ENCODE data around the gene HELZ2. TPM values are rescaled to one million over a fixed set of nuclear protein-coding genes. Genes with fewer than 3 reads are reported as not detected.

Gene HELZ2
- total and polyA plus RNA-seq, 3 donors from 2014 or later: 7.1 to 22.9 (median 13.5) TPM

DNA sequence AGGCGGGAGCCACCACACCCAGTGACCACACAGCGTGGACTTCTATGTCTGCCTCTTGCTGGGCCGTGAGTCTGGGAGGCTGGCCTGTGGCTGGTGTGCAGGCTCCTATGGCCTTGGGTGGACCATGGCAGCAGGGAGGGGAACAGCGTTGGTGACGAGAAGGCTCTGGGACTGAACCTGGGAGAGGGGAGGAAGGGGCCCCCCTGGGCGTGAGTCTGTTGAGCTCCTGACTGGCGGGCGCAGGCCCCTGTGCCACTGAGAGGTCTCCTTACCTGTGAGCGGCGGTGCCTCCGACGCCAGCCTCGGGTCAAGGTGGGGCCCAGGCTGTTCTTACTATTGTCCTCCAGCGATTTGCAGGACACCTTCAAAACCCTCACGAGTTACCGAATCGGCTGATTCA is 12.8 kb upstream of the HELZ2 start:
- intact Hi-C loops (cut with DNase I; ENCODE audit: low total_unique reads): no loop called here
- Histone ChIP-seq H3K4me1 (no peaks in the 10 kb centered on the region), H3K27ac (no peak overlapping the region), H3K36me3 (ENCODE audit: low read depth, missing control alignments) (no peaks in the 10 kb centered on the region), H3K9me3 (no peaks in the 10 kb centered on the region), H3K27me3 (no peaks in the 10 kb centered on the region), H3K4me3 (no peak overlapping the region)
- no peak for TF ChIP-seq POLR2A (IDR thresholded peaks at IDR 0.05)
- TF ChIP-seq, protein P1, sequence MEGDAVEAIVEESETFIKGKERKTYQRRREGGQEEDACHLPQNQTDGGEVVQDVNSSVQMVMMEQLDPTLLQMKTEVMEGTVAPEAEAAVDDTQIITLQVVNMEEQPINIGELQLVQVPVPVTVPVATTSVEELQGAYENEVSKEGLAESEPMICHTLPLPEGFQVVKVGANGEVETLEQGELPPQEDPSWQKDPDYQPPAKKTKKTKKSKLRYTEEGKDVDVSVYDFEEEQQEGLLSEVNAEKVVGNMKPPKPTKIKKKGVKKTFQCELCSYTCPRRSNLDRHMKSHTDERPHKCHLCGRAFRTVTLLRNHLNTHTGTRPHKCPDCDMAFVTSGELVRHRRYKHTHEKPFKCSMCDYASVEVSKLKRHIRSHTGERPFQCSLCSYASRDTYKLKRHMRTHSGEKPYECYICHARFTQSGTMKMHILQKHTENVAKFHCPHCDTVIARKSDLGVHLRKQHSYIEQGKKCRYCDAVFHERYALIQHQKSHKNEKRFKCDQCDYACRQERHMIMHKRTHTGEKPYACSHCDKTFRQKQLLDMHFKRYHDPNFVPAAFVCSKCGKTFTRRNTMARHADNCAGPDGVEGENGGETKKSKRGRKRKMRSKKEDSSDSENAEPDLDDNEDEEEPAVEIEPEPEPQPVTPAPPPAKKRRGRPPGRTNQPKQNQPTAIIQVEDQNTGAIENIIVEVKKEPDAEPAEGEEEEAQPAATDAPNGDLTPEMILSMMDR (IDR thresholded peaks at IDR 0.05): no peak
- 95 to 100% methylated on average over 9 to 17 of the region's 17 CpGs for whole genome bisulfite sequencing, 2 donors
- DNase-seq: no peak

DNA sequence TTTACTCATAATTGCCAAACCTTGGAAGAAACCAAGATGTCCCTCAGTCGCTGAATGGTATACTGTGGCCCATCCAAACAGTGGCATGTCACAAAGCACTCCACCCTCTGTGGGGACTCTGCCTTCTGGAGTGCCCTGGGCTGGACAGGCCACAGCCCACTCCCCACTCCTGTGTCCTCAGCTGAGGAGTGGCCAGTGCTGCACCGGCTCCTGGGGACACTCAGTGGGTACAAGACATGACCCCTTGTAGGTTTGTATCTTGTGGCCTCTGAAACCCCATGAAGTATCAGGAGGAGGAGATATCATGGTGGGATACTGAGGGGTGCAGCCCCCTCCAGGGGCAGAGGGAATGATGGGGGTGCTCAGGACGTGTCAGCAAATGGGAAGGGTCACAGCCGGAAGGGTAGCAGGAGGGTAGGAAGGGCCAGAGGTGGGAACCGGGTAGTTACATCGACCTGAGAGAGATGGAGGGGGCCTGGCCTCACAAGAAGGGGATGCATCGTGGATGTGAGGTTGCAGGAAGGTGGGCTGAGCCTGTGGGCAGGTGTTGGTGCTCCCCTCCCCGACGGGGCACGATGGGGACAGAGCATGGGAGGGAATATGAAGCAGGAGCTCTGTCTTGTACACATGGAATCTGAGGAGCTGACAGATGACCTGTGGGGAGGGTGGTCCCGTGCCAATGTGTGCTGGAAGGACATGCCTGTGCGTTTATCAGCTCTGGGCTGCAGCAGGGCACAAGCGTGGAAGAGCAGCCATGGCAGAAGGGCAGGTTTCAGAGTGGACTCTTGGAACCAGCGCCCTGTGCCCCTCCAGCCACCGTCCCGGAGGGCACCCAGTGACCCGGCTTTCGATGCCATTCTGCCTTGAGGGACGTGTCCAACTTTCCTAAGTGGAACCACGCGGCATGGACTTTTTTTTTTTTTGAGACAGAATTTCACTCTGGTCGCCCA is 11.9 kb upstream of the HELZ2 start:
- H3K36me3 ChIP-seq (ENCODE audit: low read depth, missing control alignments): no peaks in the 10 kb centered on the region

DNA sequence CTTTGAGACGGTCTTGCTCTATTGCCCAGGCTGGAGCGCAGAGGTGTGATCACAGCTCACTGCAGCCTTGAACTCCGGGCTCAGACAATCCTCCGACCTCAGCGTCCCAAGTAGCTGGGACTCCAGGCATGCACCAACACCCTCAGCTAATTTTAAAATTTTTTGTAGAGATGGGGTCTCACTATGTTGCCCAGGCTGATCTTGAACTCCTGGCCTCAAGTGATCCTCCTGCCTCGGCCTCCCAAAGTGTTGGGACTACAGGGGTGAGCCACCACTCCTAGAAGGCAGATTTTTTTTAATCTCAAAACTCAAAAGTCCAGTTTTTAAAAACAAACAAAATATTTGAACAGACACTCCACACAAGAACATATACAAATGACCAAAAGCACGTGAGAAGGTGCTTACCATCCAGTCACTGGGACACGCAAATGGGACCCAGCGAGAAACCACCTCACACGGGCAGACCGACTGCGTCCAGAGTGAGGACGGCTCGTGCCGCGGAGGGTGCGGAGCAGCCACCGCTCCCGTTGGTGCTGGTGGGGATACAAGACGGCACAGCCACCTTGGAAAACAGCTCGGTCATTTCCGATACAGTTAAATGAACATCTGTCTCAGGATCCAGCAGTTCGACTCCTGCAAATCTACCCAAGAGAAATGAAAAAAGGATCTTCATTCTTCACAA is 8.5 kb upstream of the HELZ2 start:
- no peak overlapping the region for H3K4me3 ChIP-seq
- no peak overlapping the region for H3K27ac ChIP-seq
- H3K36me3 ChIP-seq (ENCODE audit: low read depth, missing control alignments): no peaks in the 10 kb centered on the region
- no peaks in the 10 kb centered on the region for H3K4me1 ChIP-seq
- 85 to 87% methylated on average over 20 to 23 of the region's 23 CpGs for WGBS, 2 donors
- no peaks in the 10 kb centered on the region for H3K27me3 ChIP-seq
- no peak for DNase-seq
- TF ChIP-seq, protein P1 (IDR thresholded peaks at IDR 0.05): no peak
- no peak for TF ChIP-seq POLR2A (IDR thresholded peaks at IDR 0.05)
- intact Hi-C loops (cut with DNase I; ENCODE audit: low total_unique reads): no loop called here
- no peaks in the 10 kb centered on the region for H3K9me3 ChIP-seq

More for the DNA sequence above, 11.9 kb upstream of the HELZ2 start:
- no peak overlapping the region for H3K4me3 ChIP-seq
- 86 to 89% methylated on average over 21 to 22 of the region's 22 CpGs for WGBS, 2 donors
- DNase-seq: no peak
- TF ChIP-seq, protein P1 (IDR thresholded peaks at IDR 0.05): no peak
- no peak for TF ChIP-seq POLR2A (IDR thresholded peaks at IDR 0.05)
- H3K4me1 ChIP-seq: no peaks in the 10 kb centered on the region
- H3K27me3 ChIP-seq: no peaks in the 10 kb centered on the region
- H3K27ac ChIP-seq: no peak overlapping the region
- H3K9me3 ChIP-seq: no peaks in the 10 kb centered on the region
- intact Hi-C loops (cut with DNase I; ENCODE audit: low total_unique reads): no loop called here

DNA sequence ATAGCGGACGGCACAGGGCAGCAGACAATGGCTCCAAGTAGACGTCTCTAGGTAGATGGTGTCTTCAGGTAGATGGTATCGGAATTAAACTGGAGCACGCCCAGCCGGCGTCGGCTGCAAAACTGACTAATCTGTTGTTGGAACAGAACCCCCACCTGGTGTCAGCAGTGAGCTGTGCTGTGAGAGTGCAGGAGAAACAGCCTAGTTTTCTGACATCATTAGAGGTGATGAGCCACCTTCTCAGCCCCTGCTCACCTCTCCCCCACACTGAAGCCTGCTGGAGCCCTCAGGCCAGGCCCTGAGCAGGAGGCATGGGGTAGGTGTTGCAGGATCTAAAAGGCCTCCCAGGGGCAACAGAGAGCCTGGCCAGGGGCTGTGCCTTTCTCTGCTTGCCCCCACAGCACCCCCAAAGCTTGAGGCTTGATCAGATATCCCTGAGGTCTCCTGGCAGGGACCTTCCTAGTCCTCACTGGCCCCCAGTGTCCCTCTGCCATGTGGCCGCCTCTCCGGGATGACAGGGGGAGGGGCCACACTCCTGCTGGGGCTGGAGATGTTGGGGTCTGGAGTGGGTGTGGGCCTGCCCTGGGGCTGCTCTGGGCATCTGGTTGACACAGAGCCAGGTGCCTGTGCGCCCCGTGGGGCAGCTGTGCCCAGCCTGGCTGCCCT is 6.9 kb upstream of the HELZ2 start:
- intact Hi-C loops (cut with DNase I; ENCODE audit: low total_unique reads): no loop called here
- H3K9me3 ChIP-seq: no peaks in the 10 kb centered on the region
- H3K27ac ChIP-seq: no peak overlapping the region
- 67 to 72% methylated on average over 4 to 10 of the region's 12 CpGs for WGBS, 2 donors
- H3K4me1 ChIP-seq: no peaks in the 10 kb centered on the region
- H3K4me3 ChIP-seq: no peak overlapping the region
- H3K27me3 ChIP-seq: no peaks in the 10 kb centered on the region
- DNase-seq: peak; percentile 50
- no peaks in the 10 kb centered on the region for H3K36me3 ChIP-seq (ENCODE audit: low read depth, missing control alignments)
- TF ChIP-seq, protein P1 (IDR thresholded peaks at IDR 0.05): no peak
- TF ChIP-seq POLR2A (IDR thresholded peaks at IDR 0.05): no peak
